Neural progenitor cell (in vitro differentiated cells): Measurements from ENCODE around the gene TENT5C. TPM values are rescaled to one million over a fixed set of nuclear protein-coding genes. Genes with fewer than 3 reads are reported as not detected.

ENCODE experiments used
- DNase-seq: peaks from one replicate; pipeline ENCODE4 v3.0.0-alpha.2; 2016; ENCODE audit warnings: low spot score
- H2AFZ ChIP-seq: fragments of 200-600 bp; sonication (generic); replicated peaks from 2 replicates; pipeline ENCODE4 v1.6.1; 2016; ENCODE audit warnings: antibody characterized with exemption
- H3F3A ChIP-seq: fragments of 200-600 bp; sonication (generic); 2 replicates; pipeline ENCODE4 v1.6.1; 2016; ENCODE audit warnings: antibody characterized with exemption, low read depth
- H3K27ac ChIP-seq: fragments of 200-600 bp; sonication (generic); 2 replicates; pipeline ENCODE4 v1.5.1; 2016; ENCODE audit warnings: mild to moderate bottlenecking
- H3K27me3 ChIP-seq: fragments of 200-600 bp; sonication (generic); 2 replicates; pipeline ENCODE4 v1.6.1; 2016; ENCODE audit warnings: mild to moderate bottlenecking, moderate library complexity
- H3K36me3 ChIP-seq: fragments of 200-600 bp; sonication (generic); 2 replicates; pipeline ENCODE4 v1.5.1; 2016
- H3K4me1 ChIP-seq: fragments of 200-600 bp; sonication (generic); 2 replicates; pipeline ENCODE4 v1.6.1; 2016; ENCODE audit warnings: mixed run types
- H3K4me2 ChIP-seq: fragments of 200-600 bp; sonication (generic); 2 replicates; pipeline ENCODE4 v1.6.1; 2016
- H3K4me3 ChIP-seq: fragments of 200-600 bp; sonication (generic); 2 replicates; pipeline ENCODE4 v1.5.1; 2016
- H3K79me2 ChIP-seq: fragments of 200-600 bp; sonication (generic); 2 replicates; pipeline ENCODE4 v1.6.1; 2016; ENCODE audit warnings: low read depth
- H3K9ac ChIP-seq: fragments of 200-600 bp; sonication (generic); 2 replicates; pipeline ENCODE4 v1.6.1; 2016
- H3K9me3 ChIP-seq: fragments of 200-600 bp; sonication (generic); 2 replicates; pipeline ENCODE4 v1.5.1; 2016; ENCODE audit warnings: low read depth
- H4K20me1 ChIP-seq: fragments of 200-600 bp; sonication (generic); 2 replicates; pipeline ENCODE4 v1.6.1; 2016; ENCODE audit warnings: low read depth
- H3K27ac Mint-ChIP-seq: 3 replicates; pipeline ENCODE4 v1.8.0; 2021; ENCODE audit warnings: mixed read lengths
- H3K27me3 Mint-ChIP-seq: 2 replicates; pipeline ENCODE4 v1.8.0; 2022; ENCODE audit warnings: low read depth, mild to moderate bottlenecking, inconsistent platforms, moderate library complexity, mixed read lengths; ENCODE audit not compliant: insufficient read depth
- H3K36me3 Mint-ChIP-seq: 3 replicates; pipeline ENCODE4 v1.8.0; 2021; ENCODE audit warnings: mixed read lengths
- H3K4me1 Mint-ChIP-seq: 3 replicates; pipeline ENCODE4 v1.8.0; 2021; ENCODE audit warnings: mixed read lengths
- H3K4me3 Mint-ChIP-seq: 3 replicates; pipeline ENCODE4 v1.8.0; 2021; ENCODE audit warnings: mild to moderate bottlenecking, moderate library complexity, mixed read lengths
- H3K9me3 Mint-ChIP-seq: 3 replicates; pipeline ENCODE4 v1.8.0; 2020; ENCODE audit warnings: mixed read lengths
- CTCF ChIP-seq: fragments of 200-600 bp; sonication (generic); IDR thresholded peaks from 2 replicates; pipeline ENCODE4 v1.5.1; 2017; ENCODE audit warnings: antibody characterized with exemption, mild to moderate bottlenecking
- EZH2 ChIP-seq: fragments of 200-600 bp; sonication (generic); IDR thresholded peaks from 2 replicates; pipeline ENCODE4 v1.6.1; 2017; ENCODE audit warnings: antibody characterized with exemption, mild to moderate bottlenecking, moderate library complexity
- EZH2phosphoT487 ChIP-seq: fragments of 200-600 bp; sonication (generic); IDR thresholded peaks from 2 replicates; pipeline ENCODE4 v1.6.1; 2017; ENCODE audit warnings: antibody characterized with exemption
- total RNA-seq: library from RNA; depleted of rRNA; stranded (reverse); fragments of >200 nt; gene quantifications from 2 replicates; pipeline ENCODE4 v1.2.3, GENCODE V29; 2015; ENCODE audit warnings: low replicate concordance

Gene TENT5C
- total RNA-seq, 1 donor from 2014 or later = 0.39 TPM

GRCh38 chr1:117630423-117630998 is 24.7 kb downstream of the TENT5C start:
- no peaks in the 10 kb centered on the region for H3K4me1 ChIP-seq
- H3K9ac ChIP-seq = no peak overlapping the region
- H3K27ac ChIP-seq = no peak overlapping the region
- Mint-ChIP-seq H3K27me3 (peaks cover 3% of the 10 kb centered on the region), H3K36me3 (no peaks in the 10 kb centered on the region), H3K9me3 (no peaks in the 10 kb centered on the region), H3K27ac (no peak overlapping the region), H3K4me1 (peaks cover 6% of the 10 kb centered on the region), H3K4me3 (no peak overlapping the region)
- no peaks in the 10 kb centered on the region for H3K36me3 ChIP-seq
- no peaks in the 10 kb centered on the region for H3K27me3 ChIP-seq
- H3K4me2 ChIP-seq = no peak overlapping the region
- no peak overlapping the region for H3K4me3 ChIP-seq
- no peak overlapping the region for H2AFZ ChIP-seq
- TF ChIP-seq EZH2 (no peak), CTCF (no peak), EZH2phosphoT487 (no peak)
- no peaks in the 10 kb centered on the region for H4K20me1 ChIP-seq
- no peaks in the 10 kb centered on the region for H3K9me3 ChIP-seq
- DNase-seq = no peak
- H3K79me2 ChIP-seq = no peaks in the 10 kb centered on the region
- H3F3A ChIP-seq = no peaks in the 10 kb centered on the region

GRCh38 chr1:117631359-117632160 is 25.7 kb downstream of the TENT5C start:
- H3K36me3 Mint-ChIP-seq = no peaks in the 10 kb centered on the region
- TF ChIP-seq CTCF = no peak
- TF ChIP-seq EZH2 = no peak
- no peak for TF ChIP-seq EZH2phosphoT487

GRCh38 chr1:117632269-117633067 is 26.6 kb downstream of the TENT5C start:
- no peak overlapping the region for H3K4me3 ChIP-seq
- no peaks in the 10 kb centered on the region for H3K27me3 ChIP-seq
- no peaks in the 10 kb centered on the region for H3K9me3 ChIP-seq
- no peak overlapping the region for H3K27ac ChIP-seq
- no peaks in the 10 kb centered on the region for H3K36me3 Mint-ChIP-seq
- H3K4me3 Mint-ChIP-seq = no peak overlapping the region
- no peaks in the 10 kb centered on the region for H3K9me3 Mint-ChIP-seq
- H3K9ac ChIP-seq = no peak overlapping the region
- no peak for DNase-seq
- no peak overlapping the region for H3K4me2 ChIP-seq
- H3K27ac Mint-ChIP-seq = no peak overlapping the region
- peaks cover 6% of the 10 kb centered on the region for H3K4me1 Mint-ChIP-seq
- H3K4me1 ChIP-seq = no peaks in the 10 kb centered on the region
- H4K20me1 ChIP-seq = no peaks in the 10 kb centered on the region
- peaks cover 4% of the 10 kb centered on the region for H3K27me3 Mint-ChIP-seq
- no peak overlapping the region for H2AFZ ChIP-seq
- TF ChIP-seq EZH2 = no peak
- TF ChIP-seq CTCF = no peak
- TF ChIP-seq EZH2phosphoT487 = no peak
- H3F3A ChIP-seq = no peaks in the 10 kb centered on the region
- no peaks in the 10 kb centered on the region for H3K79me2 ChIP-seq
- no peaks in the 10 kb centered on the region for H3K36me3 ChIP-seq

More at GRCh38 chr1:117631359-117632160, 25.7 kb downstream of the TENT5C start:
- Histone ChIP-seq H3K4me3 (no peak overlapping the region), H3K27me3 (no peaks in the 10 kb centered on the region), H3K9ac (no peak overlapping the region), H3K9me3 (no peaks in the 10 kb centered on the region), H3K4me1 (no peaks in the 10 kb centered on the region), H3K4me2 (no peak overlapping the region), H3K36me3 (no peaks in the 10 kb centered on the region), H3K27ac (no peak overlapping the region), H3K79me2 (no peaks in the 10 kb centered on the region), H3F3A (no peaks in the 10 kb centered on the region), H4K20me1 (no peaks in the 10 kb centered on the region), H2AFZ (no peak overlapping the region)
- Mint-ChIP-seq H3K27ac (no peak overlapping the region), H3K27me3 (peaks cover 3% of the 10 kb centered on the region), H3K4me3 (no peak overlapping the region), H3K4me1 (peaks cover 6% of the 10 kb centered on the region), H3K9me3 (no peaks in the 10 kb centered on the region)
- no peak for DNase-seq
